T1000 (cell line): ENCODE data around the gene DGKB.
"Not testable (repeated sequence)": the region's sequence is repeated elsewhere in the genome, so short reads cannot be mapped to it uniquely, and the experiment has no call there.

Source experiments
- DNase-seq: peaks from one replicate; lab custom pipeline; 2025; ENCODE audit warnings: mixed read lengths; lab: John Stamatoyannopoulos, UW

Gene DGKB

DNA sequence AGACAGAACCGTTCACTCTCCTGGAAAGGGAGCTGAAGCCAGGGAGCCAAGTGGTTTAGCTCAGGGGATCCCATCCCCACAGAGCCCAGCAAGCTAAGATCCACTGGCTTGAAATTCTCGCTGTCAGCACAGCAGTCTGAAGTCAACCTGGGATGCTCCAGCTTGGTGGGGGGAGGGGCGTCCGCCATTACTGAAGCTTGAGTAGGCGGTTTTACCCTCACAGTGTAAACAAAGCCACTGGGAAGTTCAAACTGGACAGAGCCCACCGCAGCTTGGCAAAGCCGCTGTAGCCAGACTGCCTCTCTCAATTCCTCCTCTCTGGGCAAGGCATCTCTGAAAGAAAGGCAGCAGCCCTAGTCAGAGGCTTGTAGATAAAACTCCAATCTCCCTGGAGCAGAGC, 443.7 kb downstream of the DGKB start:
- DNase-seq, result not testable (repeated sequence)

GRCh38 chr7:14457568-14458453, 444.7 kb downstream of the DGKB start:
- DNase-seq, result peak; percentile 53

GRCh38 chr7:14449291-14449690, 453.3 kb downstream of the DGKB start:
- DNase-seq, result no peak

GRCh38 chr7:14446829-14447228, 455.7 kb downstream of the DGKB start:
- DNase-seq, result no peak

GRCh38 chr7:14446219-14446618, 456.3 kb downstream of the DGKB start:
- no peak for DNase-seq

- no peak for DNase-seq
These were observed 464.2 kb downstream of the DGKB start for GRCh38 chr7:14438366-14438765.

DNA sequence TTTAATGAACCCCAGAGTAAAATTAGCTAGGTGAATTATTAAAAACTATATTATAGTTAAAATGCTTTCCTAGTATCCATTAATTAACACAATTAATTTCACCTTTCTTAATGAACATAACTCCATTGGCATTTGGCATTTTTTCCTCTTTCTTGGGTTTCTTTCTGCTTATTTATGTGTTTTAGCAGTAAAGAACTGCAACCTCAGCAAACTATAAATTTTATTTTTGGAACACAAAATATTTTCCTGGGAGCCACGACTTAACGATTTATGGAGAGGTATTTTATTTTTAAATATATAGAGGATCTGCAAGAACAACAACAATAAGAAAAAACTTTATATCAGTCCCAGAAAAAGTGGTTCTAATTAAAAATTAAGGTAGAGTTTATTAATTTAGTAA, 465.7 kb downstream of the DGKB start:
- no peak for DNase-seq

- no peak for DNase-seq
These were observed 469.6 kb downstream of the DGKB start for GRCh38 chr7:14432924-14433323.

- DNase-seq, result no peak
These were observed 471.6 kb downstream of the DGKB start for GRCh38 chr7:14430926-14431325.

DNA sequence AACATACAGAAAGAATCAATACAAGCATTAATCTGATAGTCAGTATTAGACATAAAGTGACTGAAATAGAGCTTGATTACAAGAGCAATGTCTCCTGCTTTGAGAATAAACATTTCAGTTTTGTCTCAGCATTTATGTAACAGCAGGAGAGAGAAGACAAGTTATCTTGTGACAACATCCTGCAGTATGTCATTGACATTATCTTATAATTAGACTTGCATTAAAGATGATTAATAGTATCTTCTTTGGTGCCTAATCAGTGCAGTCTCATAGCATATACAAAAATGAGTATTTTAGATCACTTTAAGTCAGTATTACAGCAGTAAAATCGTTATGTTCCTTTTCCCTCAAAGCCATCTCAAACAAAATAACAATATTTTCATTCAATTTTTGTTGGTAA, 477.0 kb downstream of the DGKB start:
- DNase-seq, result no peak

DNA sequence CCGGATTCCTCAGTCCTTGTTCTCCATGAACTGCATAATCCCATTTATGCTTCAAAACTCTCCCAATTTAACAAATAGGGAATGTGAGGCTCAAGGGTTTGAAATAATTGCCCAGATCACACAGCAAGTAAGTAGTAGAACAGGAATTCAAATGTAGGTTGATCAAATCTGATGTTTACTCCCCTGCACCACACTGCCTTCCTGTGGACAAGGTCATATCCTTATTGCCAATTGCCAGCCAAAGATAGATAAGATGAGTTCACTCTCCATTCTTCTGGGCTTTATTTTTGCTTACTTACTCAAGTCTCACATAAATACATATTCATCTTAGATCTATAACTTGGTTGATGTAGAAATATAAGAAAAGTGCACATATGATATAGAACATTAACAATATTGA, 477.9 kb downstream of the DGKB start:
- no peak for DNase-seq

DNA sequence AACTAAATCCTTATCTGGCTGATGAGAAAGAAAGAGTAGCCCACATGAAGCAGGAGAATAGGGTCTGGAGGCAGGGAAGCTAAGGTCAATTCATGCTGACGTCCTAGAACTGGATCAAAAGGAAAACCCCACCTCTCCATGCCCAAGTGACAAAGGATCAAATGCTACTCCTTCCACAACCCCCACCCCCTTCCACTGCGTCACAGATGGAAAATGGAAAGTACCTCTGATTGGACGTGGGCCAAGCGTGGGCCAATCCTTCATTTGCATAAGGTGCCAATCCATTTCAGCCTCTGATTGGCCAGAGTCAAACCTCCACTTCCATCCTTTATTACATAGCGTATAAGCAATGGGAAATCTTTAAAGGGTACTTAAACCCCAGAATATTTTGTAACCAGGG, 481.8 kb downstream of the DGKB start:
- no peak for DNase-seq

DNA sequence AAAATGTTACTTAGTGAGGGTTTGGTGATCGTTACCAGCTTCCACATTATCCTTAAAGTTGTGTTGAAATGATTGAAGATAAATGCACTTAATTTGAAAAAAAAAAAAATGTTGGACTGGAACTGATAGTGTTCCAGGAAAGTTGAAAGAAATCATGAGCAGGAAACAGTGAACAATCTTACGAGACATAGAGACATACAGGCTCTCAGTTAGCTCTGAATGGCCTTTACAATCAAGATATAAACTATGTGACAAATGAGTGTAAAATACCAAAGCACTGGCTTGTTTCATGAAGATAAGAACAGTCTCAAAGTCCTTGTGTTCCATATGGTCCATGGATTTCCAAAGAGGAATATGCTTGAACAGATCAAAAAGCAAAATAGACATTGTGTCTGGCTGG, 483.0 kb downstream of the DGKB start:
- no peak for DNase-seq

- DNase-seq, result no peak
These were observed 483.9 kb downstream of the DGKB start for GRCh38 chr7:14418633-14419032.

GRCh38 chr7:14414274-14414986, 488.1 kb downstream of the DGKB start:
- DNase-seq, result no peak

GRCh38 chr7:14407246-14408015, 495.1 kb downstream of the DGKB start:
- DNase-seq, result no peak

- no peak for DNase-seq
These were observed 499.0 kb downstream of the DGKB start for GRCh38 chr7:14403587-14403986.

GRCh38 chr7:14400271-14400670, 502.3 kb downstream of the DGKB start:
- DNase-seq, result no peak

DNA sequence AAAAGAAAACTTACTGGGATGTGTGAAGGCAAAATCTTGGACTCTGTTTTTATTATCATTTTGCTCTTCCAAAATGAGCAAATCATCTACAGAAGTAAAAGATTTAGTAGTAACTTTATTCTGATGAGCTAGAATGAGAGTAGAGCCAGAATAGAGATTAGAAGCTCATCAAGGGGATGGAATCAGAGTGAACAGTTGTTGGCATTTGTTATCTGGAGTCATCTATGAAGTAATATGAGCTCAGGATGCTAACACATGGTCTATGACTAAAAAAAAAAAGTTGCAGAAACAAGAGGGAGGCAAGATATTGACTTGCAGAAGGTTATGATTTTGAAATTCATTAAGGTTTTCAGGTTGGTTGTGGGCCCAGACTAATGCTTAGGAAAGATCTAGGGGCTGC, 504.0 kb downstream of the DGKB start:
- no peak for DNase-seq

- DNase-seq, result no peak
These were observed 506.7 kb downstream of the DGKB start for GRCh38 chr7:14395860-14396259.

DNA sequence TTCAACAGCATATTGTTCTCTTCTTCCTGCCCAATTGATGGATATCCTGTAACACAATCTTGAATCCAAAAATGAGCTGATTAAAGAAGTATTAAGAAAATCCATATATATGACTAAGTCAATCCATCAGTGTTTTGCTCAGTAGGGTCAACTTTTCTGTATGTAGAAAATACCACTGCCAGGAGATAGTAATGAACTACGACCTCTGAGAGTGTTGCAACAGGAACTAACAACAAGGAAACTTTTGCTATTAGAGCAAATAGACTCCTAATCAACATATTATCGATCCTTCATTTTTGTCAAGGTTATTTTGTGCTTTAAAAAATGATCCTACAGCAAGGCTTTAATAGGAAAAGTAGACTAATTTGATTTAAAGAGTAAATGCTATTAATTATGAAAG, 507.8 kb downstream of the DGKB start:
- DNase-seq, result no peak

DNA sequence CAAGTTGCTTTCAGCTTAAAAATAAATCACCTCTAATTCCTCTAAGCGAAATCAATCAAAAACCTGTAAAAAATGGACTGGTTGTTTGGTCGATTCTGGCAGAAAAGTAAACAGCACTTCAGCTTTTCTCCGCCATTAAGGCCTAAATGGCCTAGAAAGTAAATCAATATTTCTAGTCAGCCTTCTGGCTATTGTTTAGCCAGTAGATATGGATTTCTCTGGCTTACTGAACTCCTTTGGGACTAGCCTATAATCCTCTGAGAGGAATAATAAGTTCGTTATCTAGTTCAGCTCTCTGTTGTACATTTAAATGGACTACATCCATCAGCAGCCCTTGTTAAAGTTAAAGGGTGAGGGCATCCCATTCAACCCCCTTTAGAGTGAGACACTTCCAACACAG, 513.0 kb downstream of the DGKB start:
- no peak for DNase-seq

DNA sequence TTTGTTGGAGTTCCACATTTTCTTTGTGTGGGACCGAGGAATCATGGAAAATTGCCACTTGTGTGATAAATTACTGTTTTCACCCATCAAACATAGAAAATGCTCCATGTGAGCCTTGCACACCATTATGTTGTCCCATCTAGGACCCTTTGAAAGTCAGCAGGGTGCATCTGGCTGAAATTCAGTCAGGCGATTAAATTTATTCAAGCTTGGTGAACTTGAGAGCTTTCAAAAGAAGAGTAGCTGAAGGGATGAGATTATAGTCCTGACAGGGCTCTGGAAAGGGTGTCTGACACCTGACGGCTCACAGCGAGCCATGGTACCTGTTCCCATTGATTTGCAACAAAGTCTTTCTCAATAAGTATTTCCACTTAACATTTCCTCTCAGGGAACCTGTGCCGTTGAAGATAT, 513.4 kb downstream of the DGKB start:
- no peak for DNase-seq
